C4-2B (cell line): ENCODE data around the gene PACSIN2.

Experiments used
- CTCF ChIP-seq: fragments of 450-650 bp; conservative IDR thresholded peaks from 2 replicates; pipeline ENCODE4 v1.5.1; 2017; ENCODE audit warnings: mild to moderate bottlenecking
- ZFX ChIP-seq: fragments of 450-650 bp; IDR thresholded peaks from 2 replicates; pipeline ENCODE4 v1.6.1; 2017

GRCh38 chr22:43000441-43001175 is 14.3 kb downstream of the PACSIN2 start:
- TF ChIP-seq CTCF (no peak), ZFX (no peak)
